Astrocyte (in vitro differentiated cells and primary cell): ENCODE measurements around the gene ABCC8. TPM values are rescaled to one million over a fixed set of nuclear protein-coding genes. Genes with fewer than 3 reads are reported as not detected.
A peak's percentile ranks its signal among the peaks of the same experiment; 100 is the strongest.

Experiments
- DNase-seq: peaks from one replicate; pipeline ENCODE4 v3.0.0-alpha.2; 2010; ENCODE audit warnings: low read depth
- FAIRE-seq: peaks from 2 replicates; lab custom pipeline; 2011; peaks lifted over from hg19 to GRCh38; lab: Jason Lieb, UNC
- H2AFZ ChIP-seq: 2 replicates; pipeline ENCODE4 v1.6.0; 2012; ENCODE audit warnings: low read depth, low read length, inconsistent platforms
- H3K27ac ChIP-seq: 2 replicates; pipeline ENCODE4 v1.5.1; 2011; ENCODE audit warnings: low read depth, low read length, inconsistent platforms
- H3K27me3 ChIP-seq: 2 replicates; pipeline ENCODE4 v1.6.0; 2011; ENCODE audit warnings: low read length, inconsistent platforms; ENCODE audit not compliant: insufficient read depth
- H3K36me3 ChIP-seq: 2 replicates; pipeline ENCODE4 v1.5.1; 2011; ENCODE audit warnings: low read length, inconsistent platforms; ENCODE audit not compliant: insufficient read depth
- H3K4me1 ChIP-seq: 2 replicates; pipeline ENCODE4 v1.5.1; 2011; ENCODE audit warnings: low read length, inconsistent platforms; ENCODE audit not compliant: insufficient read depth
- H3K4me2 ChIP-seq: 2 replicates; pipeline ENCODE4 v1.6.0; 2012; ENCODE audit warnings: low read length, inconsistent platforms
- H3K4me3 ChIP-seq: 2 replicates; pipeline ENCODE4 v1.5.1; 2011; ENCODE audit warnings: low read depth, mild to moderate bottlenecking, low read length, inconsistent platforms; ENCODE audit not compliant: insufficient read depth
- H3K79me2 ChIP-seq: 2 replicates; pipeline ENCODE4 v1.6.0; 2012; ENCODE audit warnings: mild to moderate bottlenecking, low read length, inconsistent platforms; ENCODE audit not compliant: insufficient read depth
- H3K9ac ChIP-seq: 2 replicates; pipeline ENCODE4 v1.6.0; 2012; ENCODE audit warnings: mild to moderate bottlenecking, low read length, inconsistent platforms
- H3K9me3 ChIP-seq: 2 replicates; pipeline ENCODE4 v1.5.1; 2012; ENCODE audit warnings: low read depth, mild to moderate bottlenecking, low read length, inconsistent platforms; ENCODE audit not compliant: insufficient read depth
- H4K20me1 ChIP-seq: 2 replicates; pipeline ENCODE4 v1.6.0; 2012; ENCODE audit warnings: low read length, inconsistent platforms; ENCODE audit not compliant: insufficient read depth
- H3K27ac Mint-ChIP-seq: one replicate; pipeline ENCODE4 v1.8.0; 2021; ENCODE audit warnings: mild to moderate bottlenecking, mixed read lengths; ENCODE audit not compliant: unreplicated experiment
- H3K27me3 Mint-ChIP-seq: one replicate; pipeline ENCODE4 v1.8.0; 2021; ENCODE audit warnings: low read depth, mixed read lengths; ENCODE audit not compliant: unreplicated experiment
- H3K36me3 Mint-ChIP-seq: one replicate; pipeline ENCODE4 v1.8.0; 2021; ENCODE audit warnings: low read depth, mixed read lengths; ENCODE audit not compliant: unreplicated experiment
- H3K4me1 Mint-ChIP-seq: one replicate; pipeline ENCODE4 v1.8.0; 2021; ENCODE audit warnings: low read depth, mixed read lengths; ENCODE audit not compliant: unreplicated experiment
- H3K4me3 Mint-ChIP-seq: one replicate; pipeline ENCODE4 v1.8.0; 2021; ENCODE audit warnings: mild to moderate bottlenecking, moderate library complexity, mixed read lengths; ENCODE audit not compliant: unreplicated experiment
- H3K9me3 Mint-ChIP-seq: one replicate; pipeline ENCODE4 v1.8.0; 2021; ENCODE audit warnings: mild to moderate bottlenecking, mixed read lengths; ENCODE audit not compliant: unreplicated experiment
- CTCF ChIP-seq: IDR thresholded peaks from 2 replicates; pipeline ENCODE4 v1.5.1; 2011; ENCODE audit warnings: low read depth, mild to moderate bottlenecking, inconsistent platforms, low read length, moderate library complexity; ENCODE audit not compliant: insufficient read depth
- EZH2 ChIP-seq: IDR thresholded peaks from 2 replicates; pipeline ENCODE4 v1.6.1; 2012; ENCODE audit warnings: mild to moderate bottlenecking, low read length, inconsistent platforms; ENCODE audit not compliant: insufficient read depth
- total RNA-seq: library from RNA; stranded (reverse); gene quantifications from 2 replicates; pipeline ENCODE4 v1.2.1, GENCODE V29; 2021

The ABCC8 gene
- total RNA-seq, 1 donor from 2014 or later, result not detected

GRCh38 chr11:17352950-17353820 lies 123.5 kb downstream of the ABCC8 start:
- peak overlapping the region; percentile 45 for H3K27ac ChIP-seq
- peaks cover 20% of the 10 kb centered on the region for H3K4me1 ChIP-seq
- peak overlapping the region; percentile 90 for H3K27ac Mint-ChIP-seq
- H3K79me2 ChIP-seq, result no peaks in the 10 kb centered on the region
- H3K27me3 ChIP-seq, result no peaks in the 10 kb centered on the region
- H3K27me3 Mint-ChIP-seq, result peaks cover 16% of the 10 kb centered on the region
- H3K4me1 Mint-ChIP-seq, result peaks cover 5% of the 10 kb centered on the region
- H3K4me3 Mint-ChIP-seq, result peak overlapping the region; percentile 85
- peak overlapping the region; percentile 28 for H2AFZ ChIP-seq
- H3K36me3 Mint-ChIP-seq, result peaks cover 5% of the 10 kb centered on the region
- TF ChIP-seq EZH2 (no peak), CTCF (no peak)
- H3K4me2 ChIP-seq, result peak overlapping the region; percentile 93
- peak overlapping the region; percentile 65 for H3K9ac ChIP-seq
- no peaks in the 10 kb centered on the region for H3K36me3 ChIP-seq
- no peaks in the 10 kb centered on the region for H4K20me1 ChIP-seq
- peak; percentile 77 for DNase-seq
- peaks cover 1% of the 10 kb centered on the region for H3K9me3 Mint-ChIP-seq
- FAIRE-seq, result no peak
- H3K9me3 ChIP-seq, result no peaks in the 10 kb centered on the region
- peak overlapping the region; percentile 72 for H3K4me3 ChIP-seq

DNA sequence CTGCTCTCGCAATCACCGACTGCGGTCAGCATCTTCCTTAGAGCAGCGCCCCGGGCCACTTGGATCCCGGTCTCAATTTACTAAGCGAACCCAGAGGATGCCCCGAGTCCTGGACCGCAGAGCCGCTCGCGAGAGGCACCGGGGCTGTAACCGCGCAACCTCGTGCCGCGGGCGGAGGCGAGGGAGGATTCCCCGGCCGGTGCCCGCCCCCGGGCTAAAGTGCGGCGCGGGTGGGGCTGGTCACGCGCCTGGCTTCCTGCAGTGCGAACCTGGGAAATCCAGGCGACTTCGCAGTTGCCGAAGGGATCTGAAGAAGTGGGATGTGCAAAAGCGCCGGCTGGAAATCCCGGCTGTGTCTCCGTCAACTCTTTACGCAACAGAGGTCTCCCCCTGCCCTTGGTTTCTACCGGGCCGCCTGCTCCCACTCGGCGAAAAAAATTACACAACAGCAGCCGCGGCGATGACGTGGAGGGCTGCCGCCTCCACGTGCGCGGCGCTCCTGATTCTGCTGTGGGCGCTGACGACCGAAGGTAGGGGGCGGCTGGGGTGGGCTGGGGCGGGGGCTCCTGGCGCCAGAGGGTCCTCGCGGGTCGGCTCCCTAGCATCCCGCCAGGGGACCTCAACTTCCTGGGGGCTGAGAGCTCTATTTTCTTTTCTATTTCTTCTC lies 125.0 kb downstream of the ABCC8 start, which contains the start of gene NCR3LG1:
NCR3LG1 (plus strand) TSS at position 291 of the 667 bp plus-strand sequence; CDS start at position 461, 170 bp downstream.
- Histone ChIP-seq H3K4me3 (peak within 1 kb of the TSS; percentile 72), H3K9me3 (no peaks in the 10 kb centered on the region), H3K79me2 (no peaks in the 10 kb centered on the region), H3K4me2 (peak within 1 kb of the TSS; percentile 93), H4K20me1 (no peaks in the 10 kb centered on the region), H2AFZ (peak within 1 kb of the TSS; percentile 83), H3K4me1 (peaks cover 20% of the 10 kb centered on the region), H3K36me3 (no peaks in the 10 kb centered on the region), H3K9ac (peak within 1 kb of the TSS; percentile 82), H3K27me3 (no peaks in the 10 kb centered on the region), H3K27ac (peak within 1 kb of the TSS; percentile 37)
- Mint-ChIP-seq H3K9me3 (peaks cover 1% of the 10 kb centered on the region), H3K27ac (peak within 1 kb of the TSS; percentile 84), H3K36me3 (peaks cover 3% of the 10 kb centered on the region), H3K27me3 (peaks cover 18% of the 10 kb centered on the region), H3K4me1 (peaks cover 5% of the 10 kb centered on the region), H3K4me3 (peak within 1 kb of the TSS; percentile 85)
- TF ChIP-seq CTCF (no peak), EZH2 (no peak)
- peak; percentile 53 for DNase-seq
- no peak for FAIRE-seq
